Heart left ventricle (tissue), 13 donors: ENCODE measurements around the gene LMNTD2.

ENCODE experiments used
- POLR2A ChIP-seq, 2 donors: fragments of 450-650 bp; IDR thresholded peaks; one replicate each; pipeline ENCODE4 v1.6.1; 2017; ENCODE audit warnings: antibody characterized with exemption in 2 of 2, mild to moderate bottlenecking in 2 of 2, moderate library complexity in 2 of 2
- TF ChIP-seq, protein P1 (sequence below), 12 donors: fragments of 200-600 bp; sonication (generic) in 4 of 12; IDR thresholded peaks; one replicate each; pipeline versions ENCODE4 v1.5.0 to v1.8.0; 2018 to 2022; ENCODE audit warnings: antibody characterized with exemption in 12 of 12, mild to moderate bottlenecking in 5 of 12
- donor health status: ischemic (EF 13 %, LVEDD 7.1; RV severe dilation, severe dysfunction).
- donor health status: DM: no; HTN: yes; CAD: no.
- donor health status: DM: no; HTN: no; CAD: no.
- donor health status: ischemic (EF 25% LVEDD 6.9; RV normal size, moderate dysfunction).
- donor health status: ischemic (EF 25% LVEDD 5.7; RV mildly dilated, moderate dysfunction).
- donor health status: ischemic (EF 35%, LVEDD 5.7; RV mildly dilated, moderate dysfunction).
- donor health status: nonischemic (EF 11% LVEDD 7.7; RV severe dilation, severe dysfunction).
- donor health status: DM: yes; HTN: yes; CAD: no.
- donor health status: PGD.
- donor health status: ischemic (EF 29% LVEDD 5.4; RV normal size, mild dysfunction).
- donor health status: nonischemic (EF 23%, LVEDD 6.1; RV moderate dilation, normal function).

- TF ChIP-seq, protein P1, sequence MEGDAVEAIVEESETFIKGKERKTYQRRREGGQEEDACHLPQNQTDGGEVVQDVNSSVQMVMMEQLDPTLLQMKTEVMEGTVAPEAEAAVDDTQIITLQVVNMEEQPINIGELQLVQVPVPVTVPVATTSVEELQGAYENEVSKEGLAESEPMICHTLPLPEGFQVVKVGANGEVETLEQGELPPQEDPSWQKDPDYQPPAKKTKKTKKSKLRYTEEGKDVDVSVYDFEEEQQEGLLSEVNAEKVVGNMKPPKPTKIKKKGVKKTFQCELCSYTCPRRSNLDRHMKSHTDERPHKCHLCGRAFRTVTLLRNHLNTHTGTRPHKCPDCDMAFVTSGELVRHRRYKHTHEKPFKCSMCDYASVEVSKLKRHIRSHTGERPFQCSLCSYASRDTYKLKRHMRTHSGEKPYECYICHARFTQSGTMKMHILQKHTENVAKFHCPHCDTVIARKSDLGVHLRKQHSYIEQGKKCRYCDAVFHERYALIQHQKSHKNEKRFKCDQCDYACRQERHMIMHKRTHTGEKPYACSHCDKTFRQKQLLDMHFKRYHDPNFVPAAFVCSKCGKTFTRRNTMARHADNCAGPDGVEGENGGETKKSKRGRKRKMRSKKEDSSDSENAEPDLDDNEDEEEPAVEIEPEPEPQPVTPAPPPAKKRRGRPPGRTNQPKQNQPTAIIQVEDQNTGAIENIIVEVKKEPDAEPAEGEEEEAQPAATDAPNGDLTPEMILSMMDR (IDR thresholded peaks at IDR 0.05): no peak
- TF ChIP-seq POLR2A (IDR thresholded peaks at IDR 0.05): no peak
Measured at GRCh38 chr11:609341-609811, 48.8 kb upstream of the LMNTD2 start.
